PC-9 (cell line): ENCODE measurements around the gene MAP2K5.

Experiments
- CTCF ChIP-seq: fragments of 200-600 bp; sonication (generic); conservative IDR thresholded peaks from 2 replicates; pipeline ENCODE4 v1.6.1; 2017; ENCODE audit warnings: mixed run types, antibody characterized with exemption, mild to moderate bottlenecking, moderate library complexity
- EZH2 ChIP-seq: fragments of 200-600 bp; sonication (generic); IDR thresholded peaks from 2 replicates; pipeline ENCODE4 v1.8.0; 2017; ENCODE audit warnings: antibody characterized with exemption, low read depth

GRCh38 chr15:67731112-67731721 is 188.7 kb downstream of the MAP2K5 start:
- TF ChIP-seq EZH2, result no peak
- no peak for TF ChIP-seq CTCF
